Activated CD4-positive, alpha-beta T cell treated with anti-CD3 and anti-CD28 coated beads, Interleukin-2, amount 10 ng/mL, durations not matched to agents 7 days and 5 days (primary cell): Measurements from ENCODE around the gene KIR2DL3. TPM values are rescaled to one million over a fixed set of nuclear protein-coding genes. Genes with fewer than 3 reads are reported as not detected.
"Not testable (repeated sequence)": the region's sequence is repeated elsewhere in the genome, so short reads cannot be mapped to it uniquely, and the experiment has no call there.

Experiments used
- CTCF ChIA-PET: fragments of 350-600 bp; sonication (Branson Sonifier 250); formaldehyde crosslinking; loops from one replicate; lab custom pipeline; 2021; ENCODE audit warnings: antibody characterized with exemption; lab: Charles Lee
- POLR2A ChIA-PET: fragments of 350-600 bp; sonication (Branson Sonifier 250); formaldehyde crosslinking; loops from one replicate; lab custom pipeline; 2021; ENCODE audit warnings: antibody characterized with exemption; lab: Charles Lee
- DNase-seq: peaks from one replicate; pipeline ENCODE4 v3.0.0-alpha.2; 2020
- H3K27ac Mint-ChIP-seq: one replicate; pipeline ENCODE4 v1.8.0; 2021; ENCODE audit warnings: mild to moderate bottlenecking, moderate library complexity, mixed read lengths
- H3K27me3 Mint-ChIP-seq: one replicate; pipeline ENCODE4 v1.8.0; 2021; ENCODE audit warnings: mixed read lengths
- H3K36me3 Mint-ChIP-seq: one replicate; pipeline ENCODE4 v1.8.0; 2021; ENCODE audit warnings: low read depth, mixed read lengths
- H3K4me1 Mint-ChIP-seq: one replicate; pipeline ENCODE4 v1.8.0; 2021; ENCODE audit warnings: mixed read lengths
- H3K4me3 Mint-ChIP-seq: one replicate; pipeline ENCODE4 v1.8.0; 2021; ENCODE audit warnings: mild to moderate bottlenecking, moderate library complexity, mixed read lengths
- H3K9me3 Mint-ChIP-seq: one replicate; pipeline ENCODE4 v1.8.0; 2021; ENCODE audit warnings: mixed read lengths
- total RNA-seq, 2 experiments: library from RNA; stranded (reverse); gene quantifications; one replicate each; pipeline ENCODE4 v1.2.3, GENCODE V29; 2021

The KIR2DL3 gene
- total RNA-seq, 2 experiments from 2014 or later = not detected

- CTCF ChIA-PET, H3K27ac Mint-ChIP-seq, H3K36me3 Mint-ChIP-seq, POLR2A ChIA-PET, DNase-seq, H3K9me3 Mint-ChIP-seq, H3K4me3 Mint-ChIP-seq, H3K27me3 Mint-ChIP-seq, H3K4me1 Mint-ChIP-seq: not testable (repeated sequence)
Measured at GRCh38 chr19:54782916-54783315, 44.6 kb downstream of the KIR2DL3 start.

DNA sequence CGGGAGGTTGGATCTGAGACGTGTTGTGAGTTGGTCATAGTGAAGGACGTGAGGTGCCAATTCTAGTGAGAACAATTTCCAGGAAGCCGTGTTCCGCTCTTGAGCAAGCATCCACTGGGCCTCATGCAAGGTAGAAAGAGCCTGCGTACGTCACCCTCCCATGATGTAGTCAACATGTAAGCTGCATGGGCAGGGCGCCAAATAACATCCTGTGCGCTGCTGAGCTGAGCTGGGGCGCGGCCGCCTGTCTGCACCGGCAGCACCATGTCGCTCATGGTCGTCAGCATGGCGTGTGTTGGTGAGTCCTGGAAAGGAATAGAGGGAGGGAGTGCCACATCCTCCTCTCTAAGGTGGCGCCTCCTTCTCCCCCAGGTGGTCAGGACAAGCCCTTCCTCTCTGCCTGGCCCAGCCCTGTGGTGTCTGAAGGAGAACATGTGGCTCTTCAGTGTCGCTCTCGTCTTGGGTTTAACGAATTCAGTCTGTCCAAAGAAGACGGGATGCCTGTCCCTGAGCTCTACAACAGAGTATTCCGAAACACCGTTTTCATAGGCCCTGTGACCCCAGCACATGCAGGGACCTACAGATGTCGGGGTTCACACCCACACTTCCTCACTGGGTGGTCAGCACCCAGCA lies 47.9 kb downstream of the KIR2DL3 start:
- H3K36me3 Mint-ChIP-seq, H3K4me1 Mint-ChIP-seq, H3K27ac Mint-ChIP-seq, DNase-seq, POLR2A ChIA-PET, H3K27me3 Mint-ChIP-seq, H3K4me3 Mint-ChIP-seq, CTCF ChIA-PET, H3K9me3 Mint-ChIP-seq: not testable (repeated sequence)

- H3K9me3 Mint-ChIP-seq, H3K4me3 Mint-ChIP-seq, H3K36me3 Mint-ChIP-seq, H3K27ac Mint-ChIP-seq, H3K4me1 Mint-ChIP-seq, POLR2A ChIA-PET, DNase-seq, CTCF ChIA-PET: not testable (repeated sequence)
- H3K27me3 Mint-ChIP-seq = peaks cover 13% of the 10 kb centered on the region
Measured at GRCh38 chr19:54788154-54788553, 49.8 kb downstream of the KIR2DL3 start.

DNA sequence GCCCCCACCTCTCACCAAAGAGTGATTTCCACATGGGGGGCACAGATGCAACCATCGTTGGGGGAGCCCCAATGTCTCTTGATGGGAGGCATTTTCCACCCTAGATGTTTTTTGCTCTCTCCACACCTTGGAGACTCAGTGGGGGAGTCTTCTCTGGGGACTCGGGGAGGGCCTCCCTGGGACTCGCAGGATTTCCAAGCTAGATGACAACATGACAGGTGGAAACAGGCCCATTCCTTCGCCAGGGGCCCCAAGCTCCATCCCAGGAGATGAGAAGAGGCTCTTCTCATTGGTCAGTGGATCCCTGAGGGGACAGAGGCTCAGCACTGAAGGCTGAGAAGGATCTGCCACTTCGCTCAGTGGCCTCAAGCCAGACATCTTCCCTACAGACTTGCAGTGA lies 52.4 kb downstream of the KIR2DL3 start:
- Mint-ChIP-seq H3K9me3 (no peaks in the 10 kb centered on the region), H3K4me3 (no peak overlapping the region), H3K4me1 (peaks cover 11% of the 10 kb centered on the region), H3K36me3 (no peaks in the 10 kb centered on the region), H3K27ac (no peak overlapping the region), H3K27me3 (peaks cover 13% of the 10 kb centered on the region)
- no peak for DNase-seq
- POLR2A ChIA-PET = no interaction called here
- CTCF ChIA-PET = no interaction called here

DNA sequence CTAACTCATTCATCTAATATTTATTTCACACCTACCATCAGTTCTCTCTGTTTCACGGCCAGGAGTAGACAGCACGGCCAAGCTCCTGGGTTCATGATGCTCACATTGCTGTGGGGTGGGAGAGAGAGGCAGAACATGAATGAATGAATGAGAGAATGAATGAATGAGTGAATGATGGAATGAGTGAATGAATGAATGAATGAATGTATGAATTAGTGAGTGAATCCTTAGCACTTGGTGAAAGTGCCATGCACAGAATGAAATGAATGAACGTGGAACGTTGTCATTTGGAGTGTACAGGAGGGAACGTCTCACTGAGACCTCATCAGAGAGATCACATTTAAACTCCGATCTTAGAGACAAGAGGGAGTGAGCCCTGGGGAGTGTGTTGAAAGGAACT lies 53.2 kb downstream of the KIR2DL3 start:
- H3K36me3 Mint-ChIP-seq = no peaks in the 10 kb centered on the region
- CTCF ChIA-PET = no interaction called here
- DNase-seq = no peak
- H3K9me3 Mint-ChIP-seq = no peaks in the 10 kb centered on the region
- H3K4me1 Mint-ChIP-seq = peaks cover 11% of the 10 kb centered on the region
- no peak overlapping the region for H3K27ac Mint-ChIP-seq
- no peak overlapping the region for H3K4me3 Mint-ChIP-seq
- peaks cover 13% of the 10 kb centered on the region for H3K27me3 Mint-ChIP-seq
- POLR2A ChIA-PET = no interaction called here

DNA sequence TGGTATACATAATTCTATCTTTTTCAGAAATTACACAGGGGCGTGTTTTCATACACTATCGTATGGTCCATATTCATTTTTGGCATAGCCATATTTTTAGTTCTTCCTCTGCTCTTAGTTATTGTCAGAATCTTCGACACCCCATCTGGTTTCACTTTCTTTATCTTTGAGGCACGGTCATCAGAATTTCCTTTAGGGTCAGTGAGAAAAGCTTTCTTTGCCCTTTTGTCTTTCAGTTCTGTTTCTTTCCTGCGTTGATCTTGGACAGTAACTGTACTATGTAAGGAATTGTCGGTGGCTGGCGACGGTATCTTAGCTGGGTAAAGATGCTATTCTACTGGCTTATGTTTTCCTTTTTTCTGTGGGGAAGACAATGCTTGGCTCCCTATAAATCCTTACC lies 54.5 kb downstream of the KIR2DL3 start:
- peaks cover 20% of the 10 kb centered on the region for H3K27me3 Mint-ChIP-seq
- no peak overlapping the region for H3K27ac Mint-ChIP-seq
- DNase-seq = no peak
- CTCF ChIA-PET = no interaction called here
- peak overlapping the region; percentile 63 for H3K4me3 Mint-ChIP-seq
- peaks cover 11% of the 10 kb centered on the region for H3K4me1 Mint-ChIP-seq
- POLR2A ChIA-PET = no interaction called here
- no peaks in the 10 kb centered on the region for H3K36me3 Mint-ChIP-seq
- H3K9me3 Mint-ChIP-seq = no peaks in the 10 kb centered on the region

DNA sequence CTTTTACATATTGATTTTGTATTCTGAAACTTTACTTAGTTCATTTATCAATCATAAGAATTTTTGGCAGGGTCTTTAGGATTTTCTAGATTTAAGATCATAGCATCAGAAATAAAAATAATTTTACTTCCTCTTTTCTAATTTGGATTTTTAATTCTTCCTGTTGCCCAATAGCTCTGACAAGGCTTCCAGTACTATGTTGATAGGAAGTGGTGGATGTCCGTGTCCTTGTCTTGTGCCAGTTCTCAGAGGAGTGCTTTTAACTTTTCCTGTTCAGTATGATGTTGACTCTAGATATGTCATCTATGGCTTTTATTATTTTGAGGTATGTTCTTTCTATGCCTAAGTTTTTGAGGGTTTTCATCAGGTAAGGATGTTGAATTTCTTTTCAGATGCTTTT lies 57.4 kb downstream of the KIR2DL3 start:
- Mint-ChIP-seq H3K27ac (no peak overlapping the region), H3K4me1 (peaks cover 11% of the 10 kb centered on the region), H3K4me3 (no peak overlapping the region), H3K36me3 (no peaks in the 10 kb centered on the region), H3K27me3 (peaks cover 20% of the 10 kb centered on the region), H3K9me3 (no peaks in the 10 kb centered on the region)
- POLR2A ChIA-PET = no interaction called here
- DNase-seq = no peak
- CTCF ChIA-PET = no interaction called here

Other genes starting within 250 kb of the KIR2DL3 start
- gene LAIR2, start 235.7 kb upstream of the KIR2DL3 start, total RNA-seq = 1 to 10 TPM; 3.1 to 3.7 TPM
- gene LILRA2, start 164.7 kb upstream of the KIR2DL3 start, total RNA-seq = not detected
- gene LILRA1, start 144.9 kb upstream of the KIR2DL3 start, total RNA-seq = not detected
- not detected for gene LILRB1, start 108.0 kb upstream of the KIR2DL3 start, total RNA-seq
- gene LILRB4, start 75.5 kb upstream of the KIR2DL3 start, total RNA-seq = not detected
- gene KIR3DL3, start 14.1 kb upstream of the KIR2DL3 start, total RNA-seq = not detected
- gene KIR2DL1, start 31.3 kb downstream of the KIR2DL3 start, total RNA-seq = not detected
- gene KIR2DL4, start 65.1 kb downstream of the KIR2DL3 start, total RNA-seq = under 1 TPM in 1 of 2 experiments, not detected in 1; 0.30 TPM
- gene KIR3DL1, start 78.0 kb downstream of the KIR2DL3 start, total RNA-seq = not detected
- gene KIR2DS4, start 94.2 kb downstream of the KIR2DL3 start, total RNA-seq = under 1 TPM in 1 of 2 experiments, not detected in 1; 0.44 TPM
- 1 to 10 TPM; 2.8 to 3.1 TPM for gene KIR3DL2, start 111.9 kb downstream of the KIR2DL3 start, total RNA-seq
- not detected for gene FCAR, start 135.7 kb downstream of the KIR2DL3 start, total RNA-seq
- not detected for gene NCR1, start 167.6 kb downstream of the KIR2DL3 start, total RNA-seq
- gene NLRP7, start 209.0 kb downstream of the KIR2DL3 start, total RNA-seq = not detected
- 10 to 100 TPM; 12.6 to 14.7 TPM for gene NLRP2, start 227.9 kb downstream of the KIR2DL3 start, total RNA-seq